Effector memory CD4-positive, alpha-beta T cell (primary cell): ENCODE data around the gene RASSF7.
A peak's percentile ranks its signal among the peaks of the same experiment; 100 is the strongest.

Experiments used
- DNase-seq, 3 donors: peaks; one replicate each; pipeline ENCODE4 v3.0.0-alpha.2; 2020
- H3K27ac ChIP-seq: 2 replicates; pipeline ENCODE4 v1.7.0; 2013; ENCODE audit warnings: mild to moderate bottlenecking, low read length, moderate library complexity; ENCODE audit not compliant: insufficient read depth, poor library complexity, severe bottlenecking
- H3K27me3 ChIP-seq: replicated peaks from 2 replicates; pipeline ENCODE4 v1.7.0; 2013; ENCODE audit warnings: mild to moderate bottlenecking, low read length; ENCODE audit not compliant: insufficient read depth, control insufficient read depth, poor library complexity, severe bottlenecking
- H3K36me3 ChIP-seq: 2 replicates; pipeline ENCODE4 v1.7.0; 2013; ENCODE audit warnings: mild to moderate bottlenecking, low read length, moderate library complexity; ENCODE audit not compliant: control insufficient read depth, insufficient read depth
- H3K4me1 ChIP-seq: 2 replicates; pipeline ENCODE4 v1.7.0; 2013; ENCODE audit warnings: low read length, mild to moderate bottlenecking; ENCODE audit not compliant: control insufficient read depth, insufficient read depth, poor library complexity, severe bottlenecking
- H3K4me3 ChIP-seq: 2 replicates; pipeline ENCODE4 v1.7.0; 2013; ENCODE audit warnings: low read length, low read depth, mild to moderate bottlenecking; ENCODE audit not compliant: insufficient read depth, poor library complexity, severe bottlenecking
- H3K9me3 ChIP-seq: 2 replicates; pipeline ENCODE4 v1.7.0; 2013; ENCODE audit warnings: mild to moderate bottlenecking, low read length, moderate library complexity; ENCODE audit not compliant: control insufficient read depth

The RASSF7 gene

GRCh38 chr11:609341-609811 lies 48.6 kb downstream of the RASSF7 start:
- H3K27ac ChIP-seq = no peak overlapping the region
- peaks cover 85% of the 10 kb centered on the region for H3K36me3 ChIP-seq
- H3K27me3 ChIP-seq = no peaks in the 10 kb centered on the region
- no peak overlapping the region for H3K4me3 ChIP-seq
- H3K4me1 ChIP-seq = peaks cover 14% of the 10 kb centered on the region
- no peaks in the 10 kb centered on the region for H3K9me3 ChIP-seq
- no peak for DNase-seq

GRCh38 chr11:610146-610801 lies 49.5 kb downstream of the RASSF7 start:
- no peaks in the 10 kb centered on the region for H3K9me3 ChIP-seq
- no peak overlapping the region for H3K27ac ChIP-seq
- no peak for DNase-seq
- H3K36me3 ChIP-seq = peaks cover 76% of the 10 kb centered on the region
- H3K4me3 ChIP-seq = no peak overlapping the region
- no peaks in the 10 kb centered on the region for H3K27me3 ChIP-seq
- peaks cover 22% of the 10 kb centered on the region for H3K4me1 ChIP-seq

GRCh38 chr11:611001-611996 lies 50.5 kb downstream of the RASSF7 start:
- Histone ChIP-seq H3K4me3 (no peak overlapping the region), H3K9me3 (no peaks in the 10 kb centered on the region), H3K4me1 (peaks cover 22% of the 10 kb centered on the region), H3K36me3 (peaks cover 66% of the 10 kb centered on the region), H3K27me3 (no peaks in the 10 kb centered on the region), H3K27ac (no peak overlapping the region)
- DNase-seq = no peak

- no peak for DNase-seq
- no peaks in the 10 kb centered on the region for H3K27me3 ChIP-seq
- no peaks in the 10 kb centered on the region for H3K9me3 ChIP-seq
- H3K4me3 ChIP-seq = no peak overlapping the region
- H3K36me3 ChIP-seq = peaks cover 55% of the 10 kb centered on the region
- H3K27ac ChIP-seq = peak overlapping the region; percentile 62
- peaks cover 22% of the 10 kb centered on the region for H3K4me1 ChIP-seq
Observed at GRCh38 chr11:612201-612960, 51.6 kb downstream of the RASSF7 start.

GRCh38 chr11:612961-613300 lies 52.2 kb downstream of the RASSF7 start:
- H3K4me3 ChIP-seq = no peak overlapping the region
- H3K4me1 ChIP-seq = peaks cover 22% of the 10 kb centered on the region
- peak overlapping the region; percentile 62 for H3K27ac ChIP-seq
- no peak for DNase-seq
- no peaks in the 10 kb centered on the region for H3K27me3 ChIP-seq
- H3K9me3 ChIP-seq = no peaks in the 10 kb centered on the region
- H3K36me3 ChIP-seq = peaks cover 49% of the 10 kb centered on the region

- peak; percentile 79 to 87 (median 85) for DNase-seq
- Histone ChIP-seq H3K9me3 (no peaks in the 10 kb centered on the region), H3K4me3 (peak overlapping the region; percentile 79), H3K27ac (peak overlapping the region; percentile 63), H3K36me3 (peaks cover 44% of the 10 kb centered on the region), H3K27me3 (no peaks in the 10 kb centered on the region), H3K4me1 (peaks cover 22% of the 10 kb centered on the region)
Observed at GRCh38 chr11:613369-613968, 52.7 kb downstream of the RASSF7 start.
